HepG2 (cell line): ENCODE results near the gene C19orf73. TPM values are rescaled to one million over a fixed set of nuclear protein-coding genes. Genes with fewer than 3 reads are reported as not detected.
A peak's percentile ranks its signal among the peaks of the same experiment; 100 is the strongest.

Source experiments
- BHLHE40 ChIP-seq: IDR thresholded peaks from 2 replicates; pipeline ENCODE4 v1.6.1; 2011; ENCODE audit warnings: low read length, improper control_type of control experiment
- CBX5 ChIP-seq: sonication (generic); formaldehyde crosslinking; IDR thresholded peaks from 2 replicates; pipeline ENCODE4 v1.4.0; 2020; ENCODE audit warnings: missing genetic modification reagents, borderline replicate concordance
- ELF3 ChIP-seq: IDR thresholded peaks from 2 replicates; pipeline ENCODE4 v1.6.1; 2016; ENCODE audit warnings: missing genetic modification reagents, missing compliant biosample characterization
- FOXK2 ChIP-seq: fragments of 450-650 bp; IDR thresholded peaks from 2 replicates; pipeline ENCODE4 v1.6.1; 2016
- HNF4A ChIP-seq: sonication (generic); formaldehyde crosslinking; IDR thresholded peaks from 2 replicates; pipeline ENCODE4 v1.4.0; 2020; ENCODE audit warnings: missing genetic modification reagents
- JUNB ChIP-seq: sonication (generic); formaldehyde crosslinking; IDR thresholded peaks from 2 replicates; pipeline ENCODE4 v1.8.0; 2022; ENCODE audit warnings: missing genetic modification reagents, mild to moderate bottlenecking, borderline replicate concordance
- MAF1 ChIP-seq: sonication (generic); formaldehyde crosslinking; IDR thresholded peaks from 2 replicates; pipeline ENCODE4 v1.5.0; 2020; ENCODE audit warnings: missing genetic modification reagents, borderline replicate concordance
- MAFG ChIP-seq: sonication (generic); formaldehyde crosslinking; IDR thresholded peaks from 2 replicates; pipeline ENCODE4 v1.5.1; 2020; ENCODE audit warnings: mild to moderate bottlenecking, missing genetic modification reagents
- RBM39 ChIP-seq: fragments of 200-400 bp; formaldehyde crosslinking; IDR thresholded peaks from one replicate; pipeline ENCODE4 v1.6.1; 2018; ENCODE audit warnings: antibody characterized with exemption, mild to moderate bottlenecking, low read depth, low read length; ENCODE audit not compliant: poor library complexity, severe bottlenecking
- SKI ChIP-seq: fragments of 450-650 bp; IDR thresholded peaks from one replicate; pipeline ENCODE4 v1.6.1; 2018; ENCODE audit warnings: mild to moderate bottlenecking; ENCODE audit not compliant: partially characterized antibody
- TMF1 ChIP-seq: sonication (generic); formaldehyde crosslinking; IDR thresholded peaks from 2 replicates; pipeline ENCODE4 v1.8.1; 2022; ENCODE audit warnings: low read depth, missing genetic modification reagents
- ZC3H4 ChIP-seq: sonication (generic); formaldehyde crosslinking; IDR thresholded peaks from 2 replicates; pipeline ENCODE4 v1.4.0; 2020; ENCODE audit warnings: missing genetic modification reagents, borderline replicate concordance
- ZNF878 ChIP-seq: sonication (generic); formaldehyde crosslinking; IDR thresholded peaks from 2 replicates; pipeline ENCODE4 v1.8.1; 2023; ENCODE audit warnings: mild to moderate bottlenecking, missing genetic modification reagents, moderate library complexity
- polyA plus RNA-seq, 8 experiments: library from polyadenylated mRNA; depleted of rRNA in 3 of 8; stranded (reverse) in 7 of 8; unstranded in 1 of 8; fragments of >200 nt; fragmentation: Illumina TruSeq in 4 of 8; extraction: Trizol in 4 of 8; gene quantifications; 2 replicates each; pipeline versions ENCODE4 v1.2.1 to v1.2.3, GENCODE V29; 2011 to 2016; ENCODE audit warnings: low read depth in 4 of 8, missing spikeins in 1 of 8, mixed read lengths in 1 of 8; ENCODE audit not compliant: insufficient read depth in 1 of 8
- total RNA-seq, 5 experiments: library from RNA; depleted of rRNA; stranded (reverse); fragments of >200 nt; fragmentation: Illumina TruSeq; extraction: Trizol; gene quantifications; 2 replicates each; pipeline ENCODE4 v1.2.3, GENCODE V29; 2016; ENCODE audit warnings: low read depth in 1 of 5
- TF ChIP-seq, protein P1 (sequence below): sonication (generic); formaldehyde crosslinking; IDR thresholded peaks from 2 replicates; pipeline ENCODE4 v1.9.0; 2021; ENCODE audit warnings: missing genetic modification reagents, borderline replicate concordance
- TF ChIP-seq, protein P2 (sequence below): fragments of 450-650 bp; IDR thresholded peaks from 2 replicates; pipeline ENCODE4 v1.6.1; 2017; ENCODE audit warnings: mild to moderate bottlenecking
- TF ChIP-seq, protein P3 (sequence below), 2 experiments: IDR thresholded peaks; 2 replicates each; pipeline ENCODE4 v1.6.1; 2011 to 2012; ENCODE audit warnings: low read length in 2 of 2, borderline replicate concordance in 1 of 2, low read depth in 1 of 2, mild to moderate bottlenecking in 1 of 2, moderate library complexity in 1 of 2
- TF ChIP-seq, protein P4 (sequence below): sonication (generic); formaldehyde crosslinking; IDR thresholded peaks from 2 replicates; pipeline ENCODE4 v1.5.0; 2020; ENCODE audit warnings: missing genetic modification reagents

Gene C19orf73
- total and polyA plus RNA-seq, 2 of the 13 experiments (the other 11 are each of a cell fraction or from before 2014, with no cell fraction given) = 1.4 to 1.5 TPM

DNA sequence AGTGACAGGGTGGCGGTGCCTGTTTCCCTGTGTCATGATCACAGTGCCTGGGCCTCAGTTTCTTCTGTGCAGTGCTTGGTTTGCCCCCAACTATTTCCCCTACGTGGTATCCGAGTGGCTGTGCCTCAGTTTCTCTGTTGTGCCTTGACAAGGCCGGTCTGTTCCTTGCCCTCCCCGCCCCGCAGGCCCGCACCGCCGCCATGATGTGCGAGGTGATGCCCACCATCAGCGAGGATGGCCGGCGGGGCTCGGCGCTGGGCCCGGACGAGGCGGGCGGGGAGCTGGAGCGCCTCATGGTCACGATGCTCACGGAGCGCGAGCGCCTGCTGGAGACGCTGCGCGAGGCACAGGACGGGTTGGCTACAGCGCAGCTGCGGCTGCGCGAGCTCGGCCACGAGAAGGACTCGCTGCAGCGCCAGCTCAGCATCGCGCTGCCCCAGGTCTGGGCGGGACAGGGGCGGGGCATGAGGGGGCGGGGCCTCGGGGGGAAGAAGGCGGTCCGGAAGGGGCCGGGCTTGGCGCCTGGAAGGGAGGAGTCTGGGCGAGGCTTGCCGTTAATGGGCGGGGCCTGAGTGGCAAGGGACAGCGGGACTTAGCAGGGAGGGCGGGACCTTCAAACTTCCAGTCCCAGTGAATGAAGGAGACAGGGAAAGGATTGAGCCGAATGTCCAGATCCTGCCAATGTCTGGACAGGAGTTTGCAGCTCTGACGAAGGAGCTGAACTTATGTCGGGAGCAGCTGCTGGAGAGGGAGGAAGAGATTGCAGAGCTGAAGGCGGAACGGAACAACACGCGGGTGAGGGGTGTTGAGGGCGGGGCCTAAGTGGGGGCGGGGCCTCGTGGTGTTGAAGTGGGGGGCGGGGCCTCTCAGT is 9.0 kb upstream of the C19orf73 start (continued):
- TF ChIP-seq, protein P1, sequence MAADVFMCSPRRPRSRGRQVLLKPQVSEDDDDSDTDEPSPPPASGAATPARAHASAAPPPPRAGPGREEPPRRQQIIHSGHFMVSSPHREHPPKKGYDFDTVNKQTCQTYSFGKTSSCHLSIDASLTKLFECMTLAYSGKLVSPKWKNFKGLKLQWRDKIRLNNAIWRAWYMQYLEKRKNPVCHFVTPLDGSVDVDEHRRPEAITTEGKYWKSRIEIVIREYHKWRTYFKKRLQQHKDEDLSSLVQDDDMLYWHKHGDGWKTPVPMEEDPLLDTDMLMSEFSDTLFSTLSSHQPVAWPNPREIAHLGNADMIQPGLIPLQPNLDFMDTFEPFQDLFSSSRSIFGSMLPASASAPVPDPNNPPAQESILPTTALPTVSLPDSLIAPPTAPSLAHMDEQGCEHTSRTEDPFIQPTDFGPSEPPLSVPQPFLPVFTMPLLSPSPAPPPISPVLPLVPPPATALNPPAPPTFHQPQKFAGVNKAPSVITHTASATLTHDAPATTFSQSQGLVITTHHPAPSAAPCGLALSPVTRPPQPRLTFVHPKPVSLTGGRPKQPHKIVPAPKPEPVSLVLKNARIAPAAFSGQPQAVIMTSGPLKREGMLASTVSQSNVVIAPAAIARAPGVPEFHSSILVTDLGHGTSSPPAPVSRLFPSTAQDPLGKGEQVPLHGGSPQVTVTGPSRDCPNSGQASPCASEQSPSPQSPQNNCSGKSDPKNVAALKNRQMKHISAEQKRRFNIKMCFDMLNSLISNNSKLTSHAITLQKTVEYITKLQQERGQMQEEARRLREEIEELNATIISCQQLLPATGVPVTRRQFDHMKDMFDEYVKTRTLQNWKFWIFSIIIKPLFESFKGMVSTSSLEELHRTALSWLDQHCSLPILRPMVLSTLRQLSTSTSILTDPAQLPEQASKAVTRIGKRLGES (CRISPR knock-in tag) = peak; percentile 92; the same call in 1 of the 2 replicates
- TF ChIP-seq RBM39 (no peak), ZC3H4 (0 out of 2 replicates have a peak, but pooled peaks have one; percentile 74), HNF4A (CRISPR knock-in tag) (no peak), MAFG (CRISPR knock-in tag) (0 out of 2 replicates have a peak, but pooled peaks have one; percentile 62), FOXK2 (peak; percentile 35; the same call in 1 of the 2 replicates), ZNF878 (CRISPR knock-in tag) (peak; percentile 97), BHLHE40 (0 out of 2 replicates have a peak, but pooled peaks have one; percentile 13), SKI (no peak), CBX5 (CRISPR knock-in tag) (peak; percentile 95), TMF1 (CRISPR knock-in tag) (peak; percentile 100), ELF3 (peak; percentile 93), JUNB (CRISPR knock-in tag) (peak; percentile 90), MAF1 (CRISPR knock-in tag) (peak; percentile 86; the same call in 1 of the 2 replicates)
- TF ChIP-seq, protein P2, sequence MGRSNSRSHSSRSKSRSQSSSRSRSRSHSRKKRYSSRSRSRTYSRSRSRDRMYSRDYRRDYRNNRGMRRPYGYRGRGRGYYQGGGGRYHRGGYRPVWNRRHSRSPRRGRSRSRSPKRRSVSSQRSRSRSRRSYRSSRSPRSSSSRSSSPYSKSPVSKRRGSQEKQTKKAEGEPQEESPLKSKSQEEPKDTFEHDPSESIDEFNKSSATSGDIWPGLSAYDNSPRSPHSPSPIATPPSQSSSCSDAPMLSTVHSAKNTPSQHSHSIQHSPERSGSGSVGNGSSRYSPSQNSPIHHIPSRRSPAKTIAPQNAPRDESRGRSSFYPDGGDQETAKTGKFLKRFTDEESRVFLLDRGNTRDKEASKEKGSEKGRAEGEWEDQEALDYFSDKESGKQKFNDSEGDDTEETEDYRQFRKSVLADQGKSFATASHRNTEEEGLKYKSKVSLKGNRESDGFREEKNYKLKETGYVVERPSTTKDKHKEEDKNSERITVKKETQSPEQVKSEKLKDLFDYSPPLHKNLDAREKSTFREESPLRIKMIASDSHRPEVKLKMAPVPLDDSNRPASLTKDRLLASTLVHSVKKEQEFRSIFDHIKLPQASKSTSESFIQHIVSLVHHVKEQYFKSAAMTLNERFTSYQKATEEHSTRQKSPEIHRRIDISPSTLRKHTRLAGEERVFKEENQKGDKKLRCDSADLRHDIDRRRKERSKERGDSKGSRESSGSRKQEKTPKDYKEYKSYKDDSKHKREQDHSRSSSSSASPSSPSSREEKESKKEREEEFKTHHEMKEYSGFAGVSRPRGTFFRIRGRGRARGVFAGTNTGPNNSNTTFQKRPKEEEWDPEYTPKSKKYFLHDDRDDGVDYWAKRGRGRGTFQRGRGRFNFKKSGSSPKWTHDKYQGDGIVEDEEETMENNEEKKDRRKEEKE = no peak
- TF ChIP-seq, protein P3, sequence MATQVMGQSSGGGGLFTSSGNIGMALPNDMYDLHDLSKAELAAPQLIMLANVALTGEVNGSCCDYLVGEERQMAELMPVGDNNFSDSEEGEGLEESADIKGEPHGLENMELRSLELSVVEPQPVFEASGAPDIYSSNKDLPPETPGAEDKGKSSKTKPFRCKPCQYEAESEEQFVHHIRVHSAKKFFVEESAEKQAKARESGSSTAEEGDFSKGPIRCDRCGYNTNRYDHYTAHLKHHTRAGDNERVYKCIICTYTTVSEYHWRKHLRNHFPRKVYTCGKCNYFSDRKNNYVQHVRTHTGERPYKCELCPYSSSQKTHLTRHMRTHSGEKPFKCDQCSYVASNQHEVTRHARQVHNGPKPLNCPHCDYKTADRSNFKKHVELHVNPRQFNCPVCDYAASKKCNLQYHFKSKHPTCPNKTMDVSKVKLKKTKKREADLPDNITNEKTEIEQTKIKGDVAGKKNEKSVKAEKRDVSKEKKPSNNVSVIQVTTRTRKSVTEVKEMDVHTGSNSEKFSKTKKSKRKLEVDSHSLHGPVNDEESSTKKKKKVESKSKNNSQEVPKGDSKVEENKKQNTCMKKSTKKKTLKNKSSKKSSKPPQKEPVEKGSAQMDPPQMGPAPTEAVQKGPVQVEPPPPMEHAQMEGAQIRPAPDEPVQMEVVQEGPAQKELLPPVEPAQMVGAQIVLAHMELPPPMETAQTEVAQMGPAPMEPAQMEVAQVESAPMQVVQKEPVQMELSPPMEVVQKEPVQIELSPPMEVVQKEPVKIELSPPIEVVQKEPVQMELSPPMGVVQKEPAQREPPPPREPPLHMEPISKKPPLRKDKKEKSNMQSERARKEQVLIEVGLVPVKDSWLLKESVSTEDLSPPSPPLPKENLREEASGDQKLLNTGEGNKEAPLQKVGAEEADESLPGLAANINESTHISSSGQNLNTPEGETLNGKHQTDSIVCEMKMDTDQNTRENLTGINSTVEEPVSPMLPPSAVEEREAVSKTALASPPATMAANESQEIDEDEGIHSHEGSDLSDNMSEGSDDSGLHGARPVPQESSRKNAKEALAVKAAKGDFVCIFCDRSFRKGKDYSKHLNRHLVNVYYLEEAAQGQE (IDR thresholded peaks at IDR 0.05; ENCODE audit: borderline replicate concordance in 1 of 2, low read depth in 1 of 2, low read length in 2 of 2) = no peak
- TF ChIP-seq, protein P4, sequence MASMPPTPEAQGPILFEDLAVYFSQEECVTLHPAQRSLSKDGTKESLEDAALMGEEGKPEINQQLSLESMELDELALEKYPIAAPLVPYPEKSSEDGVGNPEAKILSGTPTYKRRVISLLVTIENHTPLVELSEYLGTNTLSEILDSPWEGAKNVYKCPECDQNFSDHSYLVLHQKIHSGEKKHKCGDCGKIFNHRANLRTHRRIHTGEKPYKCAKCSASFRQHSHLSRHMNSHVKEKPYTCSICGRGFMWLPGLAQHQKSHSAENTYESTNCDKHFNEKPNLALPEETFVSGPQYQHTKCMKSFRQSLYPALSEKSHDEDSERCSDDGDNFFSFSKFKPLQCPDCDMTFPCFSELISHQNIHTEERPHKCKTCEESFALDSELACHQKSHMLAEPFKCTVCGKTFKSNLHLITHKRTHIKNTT (CRISPR knock-in tag) = no peak
